HG02870 (cell line): ENCODE measurements around the gene NAPB.
"Not testable (repeated sequence)": the region's sequence is repeated elsewhere in the genome, so short reads cannot be mapped to it uniquely, and the experiment has no call there.

Experiments
- ATAC-seq: cut with Tn5 transposase; IDR thresholded peaks from one replicate; pipeline ENCODE4 v1.9.1; 2021; ENCODE audit warnings: mild to moderate bottlenecking, moderate library complexity; ENCODE audit not compliant: unreplicated experiment

NAPB gene

DNA sequence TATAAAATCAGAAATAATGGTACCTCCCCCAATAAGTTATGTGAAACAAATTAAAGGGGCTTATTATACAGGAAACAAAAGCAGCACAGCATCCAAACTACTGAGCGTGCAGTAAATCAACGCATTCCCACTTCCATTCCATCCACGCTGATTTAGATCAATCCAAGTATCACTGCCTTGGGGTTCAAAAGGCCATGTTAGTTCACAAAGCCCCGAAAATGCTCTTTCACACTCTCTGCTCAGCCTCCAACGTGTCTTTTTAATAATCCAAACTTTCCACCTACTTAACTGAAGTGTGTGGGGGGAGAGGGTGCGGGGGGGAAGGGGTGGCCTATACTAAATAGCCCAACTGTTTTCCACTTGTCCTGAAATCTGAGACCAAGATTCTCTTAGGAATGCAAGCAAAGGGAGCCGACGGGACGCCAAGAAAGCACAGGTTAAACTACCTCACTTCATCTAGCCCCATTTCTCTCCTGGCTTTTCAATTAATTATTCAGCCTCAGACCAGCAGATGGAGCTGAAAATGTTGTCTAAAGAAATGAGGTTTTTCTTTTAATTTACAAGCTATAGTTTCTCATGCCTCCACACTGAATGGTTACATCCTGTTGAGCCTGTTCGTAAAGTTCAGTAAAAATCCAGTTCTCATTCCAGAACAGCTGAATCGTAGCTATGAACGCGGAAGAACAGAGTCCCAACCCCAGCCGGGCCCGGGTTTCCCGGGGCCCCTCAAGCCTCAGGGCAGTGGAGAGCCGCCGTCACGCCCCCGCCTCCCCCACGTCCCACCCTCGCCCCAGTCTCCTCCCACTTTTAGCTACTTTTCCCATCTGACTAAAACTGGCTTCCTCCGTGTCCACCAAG is 71.7 kb downstream of the NAPB start:
- peak; percentile 34 for ATAC-seq

DNA sequence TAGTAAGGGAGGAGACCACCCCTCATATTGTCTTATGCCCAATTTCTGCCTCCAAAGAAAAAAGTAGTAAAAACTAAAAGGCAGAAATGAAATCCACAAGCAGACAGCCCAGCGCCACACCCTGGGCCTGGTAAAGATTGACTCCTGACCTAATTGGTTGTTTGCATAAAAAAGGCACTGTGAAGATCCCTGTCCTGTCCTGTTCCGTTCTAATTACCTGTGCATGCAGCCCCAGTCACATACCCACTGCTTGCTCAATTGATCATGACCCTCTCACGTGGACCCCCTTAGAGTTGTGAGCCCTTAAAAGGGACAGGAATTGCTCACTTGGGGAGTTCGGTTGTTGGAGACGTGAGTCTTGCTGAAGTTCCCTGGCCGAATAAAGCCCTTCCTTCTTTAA is 72.8 kb downstream of the NAPB start:
- ATAC-seq, result not testable (repeated sequence)

DNA sequence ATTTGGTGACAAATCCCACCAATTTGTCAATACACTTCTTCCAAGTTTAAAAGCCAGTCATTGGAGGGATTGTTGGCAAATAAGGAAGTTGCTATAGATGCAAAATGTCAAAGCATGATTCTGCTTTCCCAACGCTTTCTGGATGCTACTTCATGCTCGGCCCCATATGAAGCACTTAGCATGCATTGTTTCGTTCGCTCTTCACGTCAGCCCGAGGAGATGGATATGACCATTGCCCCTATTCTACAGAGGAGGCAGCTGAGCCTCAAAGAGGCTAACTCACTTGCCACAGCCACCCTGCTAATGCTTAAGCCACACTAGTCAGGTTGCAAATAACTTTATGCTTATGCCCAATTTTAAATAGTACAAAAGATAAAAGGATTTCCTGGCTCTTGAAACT is 73.5 kb downstream of the NAPB start:
- ATAC-seq, result no peak

DNA sequence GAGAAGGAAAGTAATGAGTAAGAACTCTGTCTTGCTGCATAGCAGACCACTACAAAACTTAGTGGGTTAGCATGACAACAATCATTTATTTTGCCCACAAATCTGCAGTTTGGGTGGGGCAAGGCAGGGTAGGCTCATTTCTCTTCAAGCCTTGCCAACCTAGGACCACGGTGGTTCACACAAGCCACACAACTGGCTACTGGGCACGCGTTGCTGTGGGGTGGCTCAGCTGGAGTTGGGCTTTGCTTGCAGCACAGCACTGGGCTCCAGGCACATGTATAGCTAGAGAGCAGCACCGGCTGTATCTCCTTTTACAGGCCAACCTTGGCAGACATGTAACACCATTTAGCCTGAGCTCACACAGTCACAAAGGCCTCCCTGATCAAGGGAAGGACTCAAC is 75.3 kb downstream of the NAPB start:
- no peak for ATAC-seq

DNA sequence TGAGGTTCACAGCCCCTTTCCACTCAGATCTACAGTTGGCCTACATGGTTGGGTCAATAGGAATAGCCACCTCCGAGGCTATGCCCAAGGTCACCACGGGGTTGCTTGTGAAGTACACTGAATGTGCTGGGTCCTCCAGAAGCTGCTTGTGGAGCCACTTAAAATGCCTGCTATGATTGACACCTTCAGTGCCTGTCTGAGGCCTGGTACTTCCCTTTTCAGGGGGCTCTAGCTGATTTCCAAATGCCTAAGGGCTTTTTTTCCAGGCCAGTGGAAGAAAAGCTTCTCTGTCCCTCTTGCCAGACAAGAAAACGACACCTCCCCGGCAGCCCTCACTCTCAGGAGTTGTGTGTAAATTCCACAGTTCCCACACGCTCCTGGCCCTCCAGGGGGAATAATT is 77.0 kb downstream of the NAPB start:
- ATAC-seq, result no peak

DNA sequence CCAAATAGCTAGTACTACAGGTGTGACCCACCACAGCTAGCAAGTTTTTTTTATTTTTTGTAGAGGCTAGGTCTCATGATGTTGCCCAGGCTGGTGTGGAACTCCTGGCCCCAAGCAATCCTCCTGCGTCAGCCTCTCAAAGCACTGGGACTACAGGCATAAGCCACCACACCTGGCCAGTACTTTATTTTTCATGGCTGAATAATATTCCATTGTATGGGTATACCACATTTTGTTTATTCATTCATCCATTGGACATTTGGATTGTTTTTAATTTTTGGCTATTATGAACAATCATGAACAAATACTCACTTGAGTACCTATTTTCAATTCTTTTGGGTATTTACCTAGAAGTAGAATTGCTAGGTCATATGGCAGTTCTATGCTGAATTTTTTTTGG is 77.7 kb downstream of the NAPB start:
- no peak for ATAC-seq

DNA sequence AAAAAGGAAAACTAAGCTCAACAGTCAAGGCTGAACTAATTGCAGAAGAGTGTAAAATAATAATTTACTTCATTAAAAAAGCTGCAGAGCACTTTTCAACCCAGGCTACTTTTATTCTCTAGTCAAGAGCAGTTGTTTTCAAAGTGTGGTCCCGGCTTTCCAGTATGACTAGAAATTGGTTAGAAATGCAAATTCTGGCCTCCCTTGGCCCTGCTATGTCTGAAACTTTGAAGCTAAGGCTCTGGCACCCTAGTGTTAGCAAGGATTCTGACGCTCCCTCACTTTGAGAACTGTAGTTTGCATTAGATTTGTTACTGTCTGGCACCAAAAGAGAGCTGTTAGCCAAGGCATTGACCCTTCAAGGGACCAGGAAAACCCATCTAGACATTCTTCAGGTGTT is 80.2 kb downstream of the NAPB start:
- ATAC-seq, result peak; percentile 92

DNA sequence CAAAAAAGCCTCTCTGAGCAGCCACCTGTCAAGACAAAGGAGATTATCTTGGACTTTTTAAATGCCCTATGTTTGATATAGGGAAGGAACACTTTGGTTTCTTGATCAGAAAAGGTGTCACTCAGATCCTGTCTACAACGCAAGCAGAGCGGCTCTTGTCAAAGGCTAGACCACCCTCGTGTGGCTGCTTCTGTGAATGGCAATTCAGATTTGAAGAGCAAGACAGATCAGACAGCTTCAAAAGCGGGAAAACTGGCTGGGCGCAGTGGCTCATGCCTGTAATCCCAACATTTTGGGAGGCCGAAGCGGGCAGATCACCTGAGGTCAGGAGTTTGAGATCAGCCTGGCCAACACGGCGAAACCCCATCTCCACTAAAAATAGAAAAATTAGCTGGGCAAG is 80.8 kb downstream of the NAPB start:
- no peak for ATAC-seq

DNA sequence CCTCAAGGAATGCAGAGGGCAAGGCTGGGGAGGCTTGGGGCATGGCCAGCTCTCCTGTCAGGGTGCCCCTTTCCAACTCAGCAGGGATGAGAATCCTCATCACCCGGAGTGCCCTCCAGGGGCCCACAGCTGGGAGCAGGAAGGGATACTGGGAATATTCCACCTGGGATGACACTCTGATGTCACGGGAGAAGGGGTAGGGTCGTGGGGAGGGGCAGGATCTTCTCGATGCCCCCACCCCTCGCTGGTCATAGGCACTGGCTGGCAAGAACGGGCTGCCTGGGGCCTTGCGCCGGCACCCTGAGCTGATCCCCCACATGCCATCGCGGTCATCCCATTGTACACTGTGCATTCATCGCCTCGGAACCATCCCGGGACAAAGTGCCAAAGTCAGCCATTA is 81.3 kb downstream of the NAPB start:
- ATAC-seq, result no peak

DNA sequence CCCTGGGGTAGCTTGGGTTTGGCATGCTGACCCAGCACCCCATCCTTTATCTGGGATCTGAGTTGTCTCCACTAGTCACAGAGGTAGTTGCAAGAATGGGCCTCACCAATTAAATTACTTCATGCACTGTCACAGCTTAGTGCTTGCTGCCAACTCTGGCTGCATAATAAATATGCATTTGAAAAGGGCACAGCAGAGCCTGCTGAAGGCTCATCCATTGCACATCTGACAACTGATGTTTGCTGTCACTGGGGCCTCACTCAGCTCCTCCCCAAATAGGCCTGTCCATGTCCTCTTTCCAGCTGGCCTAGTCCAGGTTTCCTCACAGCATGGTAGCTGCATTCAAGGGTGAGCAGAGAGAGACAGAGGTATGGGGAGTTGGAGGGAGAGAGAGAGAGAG is 84.0 kb downstream of the NAPB start:
- no peak for ATAC-seq

DNA sequence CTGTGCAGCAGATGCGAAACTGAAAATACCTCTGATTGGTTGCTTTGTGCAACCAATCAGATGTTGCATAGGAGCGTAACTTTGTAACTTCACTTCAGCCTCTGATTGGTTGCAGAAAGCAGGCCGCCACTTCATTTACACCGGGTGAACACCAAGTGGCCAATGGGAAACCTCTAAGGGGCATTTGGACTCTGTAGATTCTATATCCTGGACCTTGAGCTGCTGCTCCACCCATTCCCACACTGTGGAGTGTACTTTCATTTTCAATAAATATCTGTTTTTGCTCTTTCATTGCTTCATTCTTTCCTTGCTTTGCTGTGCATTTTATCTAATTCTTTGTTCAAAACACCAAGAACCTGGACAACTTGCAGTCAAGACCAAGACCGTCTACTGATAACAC is 84.8 kb downstream of the NAPB start:
- no peak for ATAC-seq

DNA sequence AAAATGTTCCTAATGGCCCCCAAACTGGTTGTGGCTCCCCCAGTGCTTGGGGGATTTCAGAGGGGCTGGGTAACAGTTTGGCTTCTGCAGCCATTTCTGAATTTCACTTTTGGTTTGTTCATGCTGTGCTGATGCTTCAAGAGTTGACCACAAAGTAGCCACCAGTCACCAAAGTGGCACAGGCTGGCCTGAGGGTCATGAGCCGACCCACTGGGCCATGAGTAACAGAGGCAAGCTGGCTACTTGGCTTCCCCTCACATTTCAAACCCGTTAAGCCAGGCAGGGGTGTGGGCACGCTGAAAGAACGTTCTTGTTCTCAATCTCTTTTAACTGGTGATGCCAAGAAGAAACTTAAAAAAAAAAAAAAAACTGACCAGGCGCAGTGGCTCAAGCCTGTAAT is 85.8 kb downstream of the NAPB start:
- no peak for ATAC-seq

DNA sequence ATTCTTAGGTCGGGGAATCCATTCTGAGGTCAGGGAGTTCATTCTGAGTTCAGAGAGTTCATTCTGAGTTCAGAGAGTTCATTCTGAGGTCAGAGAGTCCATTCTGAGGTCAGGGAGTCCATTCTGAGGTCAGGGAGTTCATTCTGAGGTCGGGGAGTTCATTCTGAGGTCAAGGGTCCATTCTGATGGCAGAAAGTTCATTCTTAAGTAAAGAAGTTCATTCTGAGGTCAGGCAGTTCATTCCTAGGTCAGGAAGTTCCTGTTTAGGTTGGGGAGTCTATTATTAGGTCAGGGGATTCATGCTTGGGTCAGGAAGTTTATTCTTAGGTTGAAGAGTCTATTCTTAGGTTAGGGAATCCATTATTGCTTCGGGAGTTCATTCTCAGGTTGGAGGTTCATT is 87.2 kb downstream of the NAPB start:
- no peak for ATAC-seq

DNA sequence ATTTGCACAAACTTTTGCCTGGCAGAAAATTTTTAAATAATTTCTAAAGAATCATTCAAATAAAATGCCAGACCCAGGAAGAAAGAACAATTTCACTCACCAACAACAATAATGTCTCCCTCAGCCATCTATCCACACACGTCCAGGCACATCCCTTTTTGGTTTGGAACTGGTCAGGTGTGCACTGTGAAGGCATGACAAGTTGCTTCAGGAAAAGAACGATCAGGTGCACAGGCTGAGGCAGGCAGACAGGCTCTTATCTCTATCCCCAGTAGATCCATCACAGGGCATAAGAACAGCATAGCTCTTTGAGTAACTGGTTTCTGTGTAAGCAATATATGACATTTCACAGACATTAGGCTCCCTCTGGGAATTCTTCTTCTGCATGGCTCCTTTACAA is 88.8 kb downstream of the NAPB start:
- no peak for ATAC-seq

DNA sequence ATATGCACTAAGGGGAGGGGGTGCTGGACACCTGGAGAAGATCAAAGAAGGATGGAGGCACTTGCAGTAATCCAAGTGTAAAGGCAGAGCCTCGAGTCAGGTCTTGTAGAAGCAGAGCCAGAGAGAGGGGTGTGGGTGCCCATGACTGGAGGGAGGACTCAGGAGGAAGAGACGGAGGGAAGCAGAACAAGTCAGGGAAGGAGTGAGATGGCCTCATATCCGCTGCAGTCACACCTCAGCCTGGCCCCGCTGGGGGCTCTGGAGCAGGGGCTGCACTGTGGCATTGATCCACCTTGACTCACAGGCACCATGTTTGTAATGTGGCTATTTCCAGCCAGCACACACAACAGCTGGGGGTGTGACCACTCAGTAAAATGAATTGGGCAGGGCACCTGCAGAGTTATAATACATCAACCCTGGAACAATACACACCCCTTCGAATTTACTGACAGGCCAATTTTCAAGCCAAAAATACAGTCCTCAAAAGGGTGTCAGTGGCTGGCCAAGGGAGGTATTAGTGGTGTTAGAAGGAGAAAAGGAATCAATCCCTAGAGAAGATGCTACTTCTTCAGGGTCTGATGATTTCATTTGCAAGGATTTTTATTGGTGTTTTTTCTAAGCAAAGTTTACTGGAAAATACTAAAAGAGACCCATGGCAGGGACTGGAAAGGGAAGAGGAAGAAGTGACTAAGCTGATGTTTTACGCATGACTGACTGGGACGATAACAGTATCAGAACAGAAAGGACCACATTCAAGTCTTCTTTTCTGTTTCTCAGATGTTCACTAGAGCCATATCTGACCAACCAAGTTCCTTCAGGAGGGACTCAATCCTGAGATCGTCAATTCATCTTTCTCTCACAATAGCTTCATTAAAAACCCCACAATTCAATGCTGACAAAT is 89.6 kb downstream of the NAPB start:
- no peak for ATAC-seq

DNA sequence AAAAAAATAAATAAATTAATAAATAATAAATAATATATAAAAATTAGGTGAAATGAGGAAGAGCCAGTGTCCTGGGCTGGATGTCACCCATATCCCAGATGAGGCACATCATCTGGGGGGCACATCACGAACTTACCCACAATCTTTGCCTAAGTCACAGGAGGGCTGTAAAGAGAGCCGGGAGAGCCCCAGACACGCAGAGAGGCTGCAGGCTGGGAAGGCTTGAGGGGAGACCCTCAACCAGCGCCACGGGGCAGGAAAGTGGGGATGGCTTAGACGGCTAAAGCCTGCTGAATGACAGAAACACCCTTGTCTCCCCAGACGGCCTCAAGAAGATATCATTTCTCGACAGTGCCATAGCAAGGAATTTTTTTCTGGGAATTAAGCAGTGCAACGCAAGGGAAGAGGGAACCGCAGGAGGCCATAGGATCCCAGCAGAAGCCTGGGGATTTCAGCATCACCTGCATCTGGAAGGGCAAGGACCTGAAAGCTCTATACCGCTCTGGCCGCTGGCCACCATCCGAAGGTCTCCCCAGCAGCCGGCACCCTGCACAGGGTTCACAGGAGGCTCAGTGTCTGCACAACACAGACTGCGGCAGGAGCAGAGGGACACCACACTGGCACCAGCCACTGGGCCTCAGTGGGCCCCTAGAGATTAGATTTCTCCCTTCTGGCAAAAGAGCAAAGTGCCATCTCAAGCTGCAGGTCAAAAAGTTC is 93.5 kb downstream of the NAPB start:
- ATAC-seq, result no peak

DNA sequence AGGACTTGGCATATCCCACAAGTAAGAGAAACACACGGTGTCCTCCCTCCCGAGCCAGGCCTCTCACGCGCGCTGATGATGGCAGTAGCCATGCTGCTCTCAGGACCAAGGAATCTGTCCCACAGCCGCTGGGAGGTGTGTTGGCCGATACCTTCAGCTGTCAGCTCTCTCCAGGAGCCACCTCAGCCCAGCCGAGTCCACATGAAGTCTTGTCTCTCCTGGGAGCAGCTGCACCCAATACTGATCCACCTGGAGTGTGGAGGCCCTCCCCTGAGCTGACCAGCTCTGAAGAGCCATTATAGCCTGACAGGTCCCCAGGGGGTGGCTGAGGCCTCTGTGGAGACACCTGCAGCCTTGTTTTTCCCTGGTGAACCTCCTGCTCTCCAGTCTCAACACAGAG is 94.5 kb downstream of the NAPB start:
- no peak for ATAC-seq

DNA sequence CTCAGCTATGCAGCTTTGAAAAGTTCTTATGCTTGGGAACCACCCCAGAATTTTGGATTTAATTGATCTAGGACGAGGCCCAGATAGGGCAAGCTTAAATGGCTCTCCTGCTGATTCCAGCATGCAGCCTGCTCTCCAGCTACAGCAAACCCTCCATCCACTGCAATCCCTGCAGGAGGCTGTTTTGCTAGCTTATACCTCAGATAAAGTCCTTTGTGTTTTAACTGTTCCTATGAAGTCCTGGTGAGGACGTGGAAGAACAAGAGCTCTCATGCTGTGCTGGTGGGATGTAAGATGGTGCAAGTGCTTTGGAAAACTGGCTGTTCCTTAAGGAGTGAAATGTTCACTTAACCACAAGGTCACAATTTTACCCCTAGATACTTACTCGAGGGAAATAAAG is 96.2 kb downstream of the NAPB start:
- no peak for ATAC-seq
